GM12878 (cell line): ENCODE measurements around the gene MYO15A.

Source experiments
- CREB1 ChIP-seq: IDR thresholded peaks from 2 replicates; pipeline ENCODE4 v1.6.1; 2012; ENCODE audit warnings: low read depth, mild to moderate bottlenecking, inconsistent platforms
- EP300 ChIP-seq, 2 experiments: fragments of 150-350 bp in 1 of 2; IDR thresholded peaks; 2 replicates each; pipeline ENCODE4 v1.6.1; 2011 to 2012; ENCODE audit warnings: low read depth in 2 of 2, low read length in 2 of 2, borderline replicate concordance in 1 of 2, improper control_type of control experiment in 1 of 2, inconsistent platforms in 1 of 2; ENCODE audit not compliant: control insufficient read depth in 1 of 2
- HDAC6 ChIP-seq: fragments of 200-600 bp; sonication (generic); IDR thresholded peaks from one replicate; pipeline ENCODE4 v1.8.0; 2017; ENCODE audit warnings: antibody characterized with exemption; ENCODE audit not compliant: unreplicated experiment
- POLR2A ChIP-seq: IDR thresholded peaks from 2 replicates; pipeline ENCODE4 v1.6.1; 2011; ENCODE audit warnings: low read depth, mild to moderate bottlenecking, low read length

GRCh38 chr17:18159551-18160120 is 51.1 kb downstream of the MYO15A start:
- TF ChIP-seq HDAC6 = no peak
- no peak for TF ChIP-seq CREB1
- no peak for TF ChIP-seq EP300 (IDR thresholded peaks at IDR 0.05; ENCODE audit: borderline replicate concordance in 1 of 2, control insufficient read depth in 1 of 2, low read depth in 2 of 2, low read length in 2 of 2)
- no peak for TF ChIP-seq POLR2A
